A549 (cell line): ENCODE results near the gene MMP17.

Experiments
- EP300 ChIP-seq, 2 experiments: fragments of >200 bp; sonication (Bioruptor Twin); formaldehyde crosslinking; IDR thresholded peaks; 2 replicates in 1 of 2; 3 replicates in 1 of 2; pipeline ENCODE4 v1.6.1; 2016 to 2017
- MAFK ChIP-seq: fragments of 450-650 bp; IDR thresholded peaks from 2 replicates; pipeline ENCODE4 v1.6.1; 2014; ENCODE audit not compliant: partially characterized antibody
- RNF2 ChIP-seq: fragments of 200-600 bp; sonication (generic); IDR thresholded peaks from 2 replicates; pipeline ENCODE4 v1.6.1; 2016; ENCODE audit warnings: low read depth, mild to moderate bottlenecking, antibody characterized with exemption, moderate library complexity, borderline replicate concordance
- ZFP36 ChIP-seq: fragments of 450-650 bp; IDR thresholded peaks from 2 replicates; pipeline ENCODE4 v1.6.1; 2014; ENCODE audit warnings: borderline replicate concordance; ENCODE audit not compliant: partially characterized antibody

GRCh38 chr12:131805421-131805820 is 22.8 kb upstream of the MMP17 start:
- TF ChIP-seq ZFP36 (no peak), MAFK (no peak), EP300 (IDR thresholded peaks at IDR 0.05) (no peak), RNF2 (no peak)
